ENCODE results near the gene KLF2. TPM values are rescaled to one million over a fixed set of nuclear protein-coding genes. Genes with fewer than 3 reads are reported as not detected.

The KLF2 gene
- polyA plus RNA-seq, 1 donor from 2014 or later = 199 TPM

GRCh38 chr19:16358456-16358855 is 33.8 kb downstream of the KLF2 start:
- Mint-ChIP-seq H3K4me3 (peak overlapping the region in 2 of 4 donors; percentile 67 to 84), H3K36me3 (peaks cover 6% of the 10 kb centered on the region), H3K4me1 (peaks cover 37 to 45% (median 41%) of the 10 kb centered on the region in 3 donors), H3K9me3 (no peaks in the 10 kb centered on the region), H3K27ac (no peak overlapping the region), H3K27me3 (no peaks in the 10 kb centered on the region)

- no peaks in the 10 kb centered on the region for H3K27me3 Mint-ChIP-seq
- peaks cover 40 to 50% (median 40%) of the 10 kb centered on the region in 3 donors for H3K4me1 Mint-ChIP-seq
- peak overlapping the region; percentile 60 to 91 (median 86) for H3K27ac Mint-ChIP-seq
- H3K4me3 Mint-ChIP-seq = peak overlapping the region in 3 of 4 donors; percentile 27 to 84 (median 67)
- H3K36me3 Mint-ChIP-seq = peaks cover 6% of the 10 kb centered on the region
- no peaks in the 10 kb centered on the region for H3K9me3 Mint-ChIP-seq
These were observed 34.4 kb downstream of the KLF2 start for GRCh38 chr19:16359074-16359473.

DNA sequence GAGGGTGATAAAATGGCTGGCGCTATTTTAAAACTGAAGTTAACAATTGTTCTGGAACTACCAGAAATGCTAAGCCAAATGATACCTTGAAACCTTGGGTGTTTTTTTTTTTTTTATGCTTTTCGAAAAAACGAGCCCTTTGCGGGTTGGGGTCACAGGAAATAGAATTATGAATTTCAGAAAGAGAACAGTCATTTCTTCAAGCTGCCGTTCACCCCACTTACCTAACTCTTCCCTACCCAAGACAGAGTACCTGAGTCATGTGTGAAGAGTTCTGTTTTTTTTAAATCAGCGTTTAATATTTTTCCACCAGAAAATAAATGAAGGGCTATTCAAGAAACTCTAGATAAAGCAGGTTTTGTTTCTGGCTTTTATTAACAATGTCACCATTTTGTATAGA is 35.3 kb downstream of the KLF2 start:
- no peaks in the 10 kb centered on the region for H3K9me3 Mint-ChIP-seq
- peaks cover 33 to 46% (median 43%) of the 10 kb centered on the region in 3 donors for H3K4me1 Mint-ChIP-seq
- no peak overlapping the region for H3K4me3 Mint-ChIP-seq
- peaks cover 6% of the 10 kb centered on the region for H3K36me3 Mint-ChIP-seq
- H3K27me3 Mint-ChIP-seq = no peaks in the 10 kb centered on the region
- peak overlapping the region in 1 of 3 donors; percentile 91 for H3K27ac Mint-ChIP-seq

- no peaks in the 10 kb centered on the region for H3K27me3 Mint-ChIP-seq
- peaks cover 6% of the 10 kb centered on the region for H3K36me3 Mint-ChIP-seq
- no peaks in the 10 kb centered on the region for H3K9me3 Mint-ChIP-seq
- peak overlapping the region in 2 of 3 donors; percentile 35 to 51 for H3K27ac Mint-ChIP-seq
- H3K4me1 Mint-ChIP-seq = peaks cover 28 to 48% (median 45%) of the 10 kb centered on the region in 3 donors
- H3K4me3 Mint-ChIP-seq = no peak overlapping the region
These were observed 36.1 kb downstream of the KLF2 start for GRCh38 chr19:16360738-16361137.

GRCh38 chr19:16361254-16361653 is 36.6 kb downstream of the KLF2 start:
- H3K4me1 Mint-ChIP-seq = peaks cover 33 to 52% (median 50%) of the 10 kb centered on the region in 3 donors
- no peaks in the 10 kb centered on the region for H3K27me3 Mint-ChIP-seq
- H3K9me3 Mint-ChIP-seq = no peaks in the 10 kb centered on the region
- H3K27ac Mint-ChIP-seq = peak overlapping the region in 1 of 3 donors; percentile 15
- H3K36me3 Mint-ChIP-seq = peaks cover 6% of the 10 kb centered on the region
- H3K4me3 Mint-ChIP-seq = no peak overlapping the region

DNA sequence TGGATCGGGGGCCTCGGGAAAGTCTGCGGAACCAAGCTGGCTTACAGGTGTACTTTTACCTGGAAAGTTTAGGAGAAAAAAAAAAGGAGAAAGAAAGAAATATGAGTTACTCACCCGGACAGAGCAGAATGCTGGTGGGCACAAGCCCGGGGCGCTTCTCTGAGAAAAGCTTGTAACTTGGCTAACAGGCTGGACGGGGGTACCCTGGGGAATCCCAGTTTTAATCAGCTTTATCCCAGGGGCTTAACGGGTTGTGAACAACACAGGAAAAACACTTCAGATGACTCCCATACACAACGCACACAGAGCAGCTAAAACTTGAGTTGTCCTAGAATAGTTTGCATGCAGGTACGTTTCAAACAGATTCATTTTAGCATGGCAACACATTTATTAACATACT is 37.3 kb downstream of the KLF2 start:
- H3K4me1 Mint-ChIP-seq = peaks cover 38 to 56% (median 56%) of the 10 kb centered on the region in 3 donors
- no peaks in the 10 kb centered on the region for H3K9me3 Mint-ChIP-seq

DNA sequence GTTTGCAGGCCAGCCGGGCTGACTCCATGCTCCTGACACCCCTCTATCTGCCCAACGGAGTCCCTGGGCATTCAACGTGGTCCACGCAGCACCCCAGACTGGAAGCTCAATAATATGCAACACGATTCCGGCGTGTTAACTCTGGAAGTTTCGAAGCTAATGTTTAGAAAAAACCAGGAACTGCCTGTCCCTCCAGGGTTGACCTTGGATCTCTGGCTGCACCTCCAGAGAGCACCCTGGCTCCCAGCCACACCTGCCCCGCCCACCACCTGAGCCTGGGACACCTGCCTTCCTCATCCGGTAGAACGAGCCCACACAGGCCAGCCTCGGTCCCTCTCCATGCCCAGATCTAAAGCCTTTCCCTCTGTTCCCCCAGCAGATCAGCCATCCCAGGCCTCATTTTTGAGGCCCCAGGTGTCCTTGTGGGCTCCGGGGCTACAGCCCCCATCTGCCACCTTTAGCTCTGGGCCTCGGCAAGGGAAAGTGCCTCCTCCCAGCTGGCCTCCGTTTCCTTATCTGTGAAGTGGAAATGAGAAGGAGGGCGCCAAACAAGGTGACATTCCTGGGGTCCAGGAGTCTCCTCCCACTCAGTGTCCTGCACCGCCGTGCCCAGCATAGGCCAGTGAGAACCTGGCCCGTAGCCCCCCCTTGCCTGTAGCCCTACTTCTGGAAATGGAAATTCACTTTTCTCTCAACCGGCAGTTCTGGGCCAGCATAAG is 38.7 kb downstream of the KLF2 start:
- peak overlapping the region in 2 of 4 donors; percentile 58 to 60 for H3K4me3 Mint-ChIP-seq
- peaks cover 6% of the 10 kb centered on the region for H3K36me3 Mint-ChIP-seq
- H3K4me1 Mint-ChIP-seq = peaks cover 34 to 57% (median 53%) of the 10 kb centered on the region in 3 donors
- H3K27me3 Mint-ChIP-seq = no peaks in the 10 kb centered on the region
- no peaks in the 10 kb centered on the region for H3K9me3 Mint-ChIP-seq
- peak overlapping the region in 1 of 3 donors; percentile 87 for H3K27ac Mint-ChIP-seq

More for the DNA sequence above, 37.3 kb downstream of the KLF2 start:
- Mint-ChIP-seq H3K36me3 (peaks cover 6% of the 10 kb centered on the region), H3K27ac (peak overlapping the region in 2 of 3 donors; percentile 15 to 16), H3K27me3 (no peaks in the 10 kb centered on the region), H3K4me3 (no peak overlapping the region)

GRCh38 chr19:16363852-16364230 is 39.2 kb downstream of the KLF2 start:
- Mint-ChIP-seq H3K4me3 (peak overlapping the region in 1 of 4 donors; percentile 52), H3K36me3 (peaks cover 6% of the 10 kb centered on the region), H3K27ac (no peak overlapping the region), H3K4me1 (peaks cover 32 to 54% (median 50%) of the 10 kb centered on the region in 3 donors), H3K27me3 (no peaks in the 10 kb centered on the region), H3K9me3 (no peaks in the 10 kb centered on the region)

GRCh38 chr19:16364231-16364865 is 39.7 kb downstream of the KLF2 start:
- peak overlapping the region in 1 of 4 donors; percentile 39 for H3K4me3 Mint-ChIP-seq

GRCh38 chr19:16365300-16365996 is 40.8 kb downstream of the KLF2 start:
- H3K4me3 Mint-ChIP-seq = peak overlapping the region in 3 of 4 donors; percentile 25 to 90 (median 68)
- H3K9me3 Mint-ChIP-seq = no peaks in the 10 kb centered on the region
- no peaks in the 10 kb centered on the region for H3K27me3 Mint-ChIP-seq
- peak overlapping the region in 1 of 3 donors; percentile 53 for H3K27ac Mint-ChIP-seq
- no peaks in the 10 kb centered on the region for H3K36me3 Mint-ChIP-seq
- H3K4me1 Mint-ChIP-seq = peaks cover 27 to 48% (median 42%) of the 10 kb centered on the region in 3 donors

More at GRCh38 chr19:16364231-16364865, 39.7 kb downstream of the KLF2 start:
- peaks cover 27 to 49% (median 45%) of the 10 kb centered on the region in 3 donors for H3K4me1 Mint-ChIP-seq
- no peaks in the 10 kb centered on the region for H3K27me3 Mint-ChIP-seq
- no peaks in the 10 kb centered on the region for H3K9me3 Mint-ChIP-seq
- peak overlapping the region in 1 of 3 donors; percentile 67 for H3K27ac Mint-ChIP-seq
- H3K36me3 Mint-ChIP-seq = peaks cover 3% of the 10 kb centered on the region

DNA sequence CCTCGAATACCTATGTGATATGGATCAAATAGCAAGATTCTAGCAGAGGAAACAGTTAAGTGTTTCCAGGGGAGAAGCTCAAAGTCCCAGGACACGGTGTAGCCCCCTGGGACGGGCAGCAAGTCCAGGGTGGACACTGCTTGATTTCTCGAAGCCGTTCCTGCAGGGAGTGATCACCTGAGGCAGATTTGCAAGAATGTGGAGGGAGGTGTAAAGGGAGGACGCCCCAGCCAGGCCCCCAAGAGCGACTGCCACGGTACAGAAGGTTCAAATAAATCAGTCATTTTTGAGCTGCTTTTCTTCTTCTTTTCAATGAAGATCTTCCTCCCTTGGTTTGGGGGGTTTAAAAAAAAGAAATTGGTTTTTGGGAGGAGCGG is 41.4 kb downstream of the KLF2 start:
- H3K36me3 Mint-ChIP-seq = no peaks in the 10 kb centered on the region
- peaks cover 32 to 48% (median 48%) of the 10 kb centered on the region in 3 donors for H3K4me1 Mint-ChIP-seq
- no peak overlapping the region for H3K27ac Mint-ChIP-seq
- no peaks in the 10 kb centered on the region for H3K9me3 Mint-ChIP-seq
- no peaks in the 10 kb centered on the region for H3K27me3 Mint-ChIP-seq
- peak overlapping the region in 1 of 4 donors; percentile 90 for H3K4me3 Mint-ChIP-seq

GRCh38 chr19:16366433-16367260 is 42.0 kb downstream of the KLF2 start:
- peak overlapping the region in 1 of 4 donors; percentile 90 for H3K4me3 Mint-ChIP-seq

DNA sequence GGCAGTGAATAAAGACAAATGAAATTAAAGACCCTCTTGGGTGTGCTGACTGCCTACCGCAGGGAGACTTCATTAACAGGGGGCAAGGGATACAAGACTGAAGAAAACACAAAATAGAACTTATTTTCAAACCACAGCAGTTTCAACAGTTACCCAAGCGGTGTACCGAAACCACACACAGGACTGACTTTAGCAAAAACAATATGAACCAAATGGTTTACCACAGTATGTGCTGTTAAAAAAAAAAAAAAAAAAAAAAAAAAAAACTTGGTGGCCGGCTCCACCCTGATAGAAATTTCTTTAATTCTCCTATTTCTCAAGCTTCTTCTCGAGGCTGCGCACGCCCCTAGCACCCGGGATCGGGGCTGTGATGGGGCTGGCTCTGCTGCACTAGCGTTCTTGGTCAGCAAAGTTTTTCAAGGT is 42.6 kb downstream of the KLF2 start:
- Mint-ChIP-seq H3K27me3 (no peaks in the 10 kb centered on the region), H3K4me1 (peaks cover 32 to 53% (median 51%) of the 10 kb centered on the region in 3 donors), H3K9me3 (no peaks in the 10 kb centered on the region), H3K4me3 (peak overlapping the region in 1 of 4 donors; percentile 90), H3K27ac (no peak overlapping the region), H3K36me3 (no peaks in the 10 kb centered on the region)

More at GRCh38 chr19:16366433-16367260, 42.0 kb downstream of the KLF2 start:
- no peaks in the 10 kb centered on the region for H3K27me3 Mint-ChIP-seq
- H3K9me3 Mint-ChIP-seq = no peaks in the 10 kb centered on the region
- H3K27ac Mint-ChIP-seq = no peak overlapping the region
- H3K4me1 Mint-ChIP-seq = peaks cover 33 to 48% (median 47%) of the 10 kb centered on the region in 3 donors
- no peaks in the 10 kb centered on the region for H3K36me3 Mint-ChIP-seq

All from IgD-negative memory B cell (primary cell).